ENCODE data around the gene CDKN2B. TPM values are rescaled to one million over a fixed set of nuclear protein-coding genes. Genes with fewer than 3 reads are reported as not detected.

The CDKN2B gene
- total RNA-seq, 1 donor from 2014 or later: 3.6 TPM

DNA sequence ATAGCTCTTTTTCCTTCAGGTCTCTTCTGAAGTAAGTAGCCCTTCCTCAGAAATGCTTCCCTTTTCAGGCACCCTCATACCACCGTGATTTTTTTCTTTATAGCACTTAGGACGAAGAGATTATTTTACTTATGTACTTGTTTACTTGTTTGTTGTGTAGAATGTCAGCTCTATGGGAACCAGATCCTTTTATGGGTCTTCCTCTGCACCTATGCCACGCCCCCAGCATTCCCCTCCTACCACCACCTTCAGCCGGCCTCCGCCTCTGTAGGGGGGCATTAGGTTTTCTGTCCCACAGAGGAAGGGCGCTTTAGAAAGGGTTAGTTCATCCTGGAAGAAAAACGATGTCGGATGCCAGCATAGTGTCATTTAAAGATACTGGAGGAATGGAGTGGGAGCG, 12.7 kb downstream of the CDKN2B start:
- intact Hi-C loops (cut with DNase I): no loop called here
- DNase-seq (ENCODE audit: low spot score): no peak

DNA sequence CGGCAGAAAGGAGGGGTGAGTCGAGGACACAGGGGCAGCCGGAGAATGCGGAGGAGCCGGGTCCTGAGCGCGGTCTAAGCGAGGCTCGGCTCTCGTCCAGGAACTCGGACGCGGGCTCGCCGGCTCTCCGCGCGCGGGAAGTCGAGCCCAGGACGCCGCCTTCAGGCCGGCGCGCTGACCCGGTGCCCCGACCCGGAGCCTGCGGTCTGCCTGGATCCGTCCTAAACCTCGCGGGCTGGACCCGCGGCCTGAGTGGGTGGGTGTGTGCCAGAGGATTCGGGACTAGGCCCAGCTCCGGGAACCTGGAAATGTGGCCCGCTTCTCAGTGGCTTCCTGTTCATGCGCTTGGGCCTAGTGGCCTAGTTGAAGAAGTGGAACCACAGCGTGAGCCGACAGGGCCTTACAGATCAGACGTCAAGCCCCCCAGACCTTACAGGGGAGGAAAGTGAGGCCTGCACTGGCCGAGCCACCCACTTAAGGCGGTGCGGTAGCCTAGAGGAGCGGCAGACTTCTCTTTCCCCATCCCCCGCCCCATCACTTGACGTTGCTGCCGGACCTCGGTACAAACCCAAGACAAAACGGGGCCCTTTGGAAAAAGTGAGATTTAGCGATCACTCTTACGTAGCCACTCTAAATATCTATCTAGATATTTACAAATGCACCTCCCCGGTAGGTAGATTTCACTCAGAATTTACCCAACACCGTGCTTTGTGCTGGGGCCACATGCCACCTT, 13.3 kb downstream of the CDKN2B start:
- DNase-seq (ENCODE audit: low spot score): peak; percentile 79
- intact Hi-C loops (cut with DNase I): no loop called here

DNA sequence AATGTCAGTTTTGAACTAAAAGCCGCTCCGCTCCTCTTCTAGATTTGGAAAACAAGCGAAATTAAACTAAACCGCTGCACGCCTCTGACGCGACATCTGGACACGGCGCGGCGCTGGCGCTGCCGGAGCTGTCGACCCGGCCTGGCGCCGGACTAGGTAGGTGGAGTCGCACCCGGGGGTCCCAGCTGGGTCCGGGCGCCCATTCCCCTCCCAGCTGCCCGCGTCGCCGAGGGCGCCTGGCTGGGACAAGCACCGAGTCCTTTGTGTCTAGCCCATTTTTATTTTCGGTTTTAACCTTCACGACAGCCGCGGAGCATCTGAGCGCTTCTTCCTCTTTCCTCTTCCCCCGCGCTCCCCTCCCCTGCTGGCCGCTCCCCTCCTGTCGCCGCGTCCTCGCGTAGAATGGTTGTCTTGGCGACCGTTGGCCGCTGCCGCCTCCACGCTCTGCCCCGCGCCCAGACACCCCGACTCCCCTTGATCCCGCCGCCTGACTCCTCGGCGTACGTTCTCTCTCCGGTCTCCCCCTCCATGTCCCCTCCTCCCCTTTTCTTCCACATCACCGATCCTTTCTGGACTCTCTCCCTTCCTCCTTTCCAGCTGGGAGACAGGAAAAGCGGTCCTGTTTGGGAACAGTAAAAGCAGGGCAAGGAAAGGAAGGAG, 14.0 kb downstream of the CDKN2B start:
- intact Hi-C loops (cut with DNase I): no loop called here
- DNase-seq (ENCODE audit: low spot score): peak; percentile 90

DNA sequence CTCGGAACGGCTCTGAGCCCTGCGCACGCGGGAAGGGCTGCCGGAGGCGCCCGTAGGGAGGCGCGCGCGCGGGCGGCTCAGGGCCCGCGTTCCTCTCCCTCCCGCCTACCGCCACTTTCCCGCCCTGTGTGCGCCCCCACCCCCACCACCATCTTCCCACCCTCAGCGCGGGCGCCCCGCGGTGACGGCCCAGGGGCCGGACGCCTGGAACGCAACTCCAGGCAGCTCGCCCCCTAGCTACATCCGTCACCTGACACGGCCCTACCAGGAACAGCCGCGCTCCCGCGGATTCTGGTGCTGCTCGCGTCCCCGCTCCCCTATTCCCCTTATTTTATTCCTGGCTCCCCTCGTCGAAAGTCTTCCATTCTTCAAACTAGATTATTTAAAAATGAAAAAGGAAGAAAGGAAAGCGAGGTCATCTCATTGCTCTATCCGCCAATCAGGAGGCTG, 14.5 kb downstream of the CDKN2B start, which contains the start of gene CDKN2B-AS1:
TSS of gene CDKN2B-AS1 (plus strand) at position 236 of the 450 bp plus-strand sequence.
- DNase-seq (ENCODE audit: low spot score): no peak
- intact Hi-C loops (cut with DNase I): no loop called here

DNA sequence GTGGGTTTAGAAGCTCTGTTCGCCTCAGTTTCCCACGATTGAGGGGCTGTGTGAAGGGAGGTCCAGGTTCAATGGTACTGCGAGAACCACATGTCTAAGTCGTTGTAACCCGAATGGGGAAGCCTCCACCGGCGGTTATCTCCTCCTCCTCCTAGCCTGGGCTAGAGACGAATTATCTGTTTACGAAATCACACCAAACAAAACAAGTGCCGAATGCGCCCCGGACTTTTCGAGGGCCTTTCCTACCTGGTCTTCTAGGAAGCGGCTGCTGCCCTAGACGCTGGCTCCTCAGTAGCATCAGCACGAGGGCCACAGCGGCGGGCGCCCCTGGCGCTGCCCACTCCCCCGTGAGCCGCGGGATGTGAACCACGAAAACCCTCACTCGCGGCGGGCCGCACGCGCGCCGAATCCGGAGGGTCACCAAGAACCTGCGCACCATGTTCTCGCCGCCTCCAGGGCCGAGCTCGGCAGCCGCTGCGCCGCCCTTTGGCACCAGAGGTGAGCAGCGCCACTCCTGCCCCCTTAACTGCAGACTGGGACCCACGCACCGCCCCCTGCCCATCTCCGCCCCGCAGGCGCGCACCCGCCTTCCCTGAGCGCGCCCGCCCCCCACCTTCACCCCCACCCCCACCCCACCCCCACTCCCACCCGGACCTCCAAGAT, 15.1 kb downstream of the CDKN2B start, which contains the start of gene CDKN2A:
TSS of gene CDKN2A (minus strand) at position 500 of the 663 bp plus-strand sequence.
- DNase-seq (ENCODE audit: low spot score): no peak
- intact Hi-C loops (cut with DNase I): no loop called here

DNA sequence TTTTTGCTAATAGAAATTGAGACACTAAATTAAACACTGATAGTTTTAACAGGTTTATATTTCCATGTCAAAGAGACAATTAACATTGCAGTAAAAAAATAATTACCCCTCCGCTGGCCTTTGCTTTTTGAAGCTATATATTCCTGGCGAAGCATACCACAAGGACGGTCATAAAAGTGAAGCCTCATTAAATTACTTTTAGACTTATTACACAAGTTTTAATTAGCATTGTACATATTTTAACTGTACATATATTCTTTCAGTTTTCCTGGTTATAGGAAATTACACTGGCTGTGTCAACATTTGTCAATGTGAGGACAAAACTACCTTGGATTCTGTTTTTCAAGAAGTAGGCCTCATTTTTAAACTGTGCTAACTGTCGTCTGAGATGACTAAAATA, 16.1 kb downstream of the CDKN2B start:
- DNase-seq (ENCODE audit: low spot score): no peak
- intact Hi-C loops (cut with DNase I): no loop called here

DNA sequence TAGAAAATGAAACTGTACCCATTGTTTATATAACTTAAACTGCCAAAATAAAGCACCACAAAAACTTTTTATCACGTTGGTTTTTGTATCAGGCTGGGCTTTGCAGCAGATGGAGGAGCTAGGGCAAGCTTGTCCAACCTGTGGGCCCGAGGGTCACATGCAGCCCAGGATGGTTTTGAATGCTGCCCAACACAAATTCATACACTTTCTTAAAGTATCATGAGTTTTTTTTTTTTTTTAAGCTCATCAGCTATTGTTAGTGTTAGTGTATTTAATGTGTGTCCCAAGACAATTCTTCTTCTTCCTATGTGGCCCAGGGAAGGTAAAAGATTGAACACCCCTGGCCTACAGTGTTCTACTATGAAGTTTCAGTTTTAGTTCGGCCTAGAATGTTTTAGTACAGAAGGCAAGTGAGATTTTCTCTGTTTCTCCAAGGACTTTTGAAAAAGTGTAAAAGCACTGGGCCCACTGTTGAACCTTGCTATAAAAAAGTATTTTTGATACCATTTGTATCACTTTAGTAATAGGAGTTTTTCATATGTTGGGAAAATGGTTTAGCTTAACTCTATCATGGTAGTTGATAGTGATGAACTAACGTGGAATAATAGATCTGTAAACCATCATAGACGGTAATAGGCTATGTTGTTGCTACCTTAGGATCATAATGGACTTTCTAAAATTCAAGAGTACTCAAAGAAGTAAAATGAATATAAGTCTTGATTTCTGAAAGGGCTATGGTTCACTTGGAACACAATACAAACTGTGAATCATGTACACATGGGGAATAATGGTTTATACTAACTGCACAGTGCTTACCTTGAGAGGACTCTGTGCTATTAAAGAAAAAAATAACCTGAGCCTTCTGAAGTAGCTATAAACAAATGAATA, 17.8 kb downstream of the CDKN2B start:
- intact Hi-C loops (cut with DNase I): no loop called here
- DNase-seq (ENCODE audit: low spot score): no peak

DNA sequence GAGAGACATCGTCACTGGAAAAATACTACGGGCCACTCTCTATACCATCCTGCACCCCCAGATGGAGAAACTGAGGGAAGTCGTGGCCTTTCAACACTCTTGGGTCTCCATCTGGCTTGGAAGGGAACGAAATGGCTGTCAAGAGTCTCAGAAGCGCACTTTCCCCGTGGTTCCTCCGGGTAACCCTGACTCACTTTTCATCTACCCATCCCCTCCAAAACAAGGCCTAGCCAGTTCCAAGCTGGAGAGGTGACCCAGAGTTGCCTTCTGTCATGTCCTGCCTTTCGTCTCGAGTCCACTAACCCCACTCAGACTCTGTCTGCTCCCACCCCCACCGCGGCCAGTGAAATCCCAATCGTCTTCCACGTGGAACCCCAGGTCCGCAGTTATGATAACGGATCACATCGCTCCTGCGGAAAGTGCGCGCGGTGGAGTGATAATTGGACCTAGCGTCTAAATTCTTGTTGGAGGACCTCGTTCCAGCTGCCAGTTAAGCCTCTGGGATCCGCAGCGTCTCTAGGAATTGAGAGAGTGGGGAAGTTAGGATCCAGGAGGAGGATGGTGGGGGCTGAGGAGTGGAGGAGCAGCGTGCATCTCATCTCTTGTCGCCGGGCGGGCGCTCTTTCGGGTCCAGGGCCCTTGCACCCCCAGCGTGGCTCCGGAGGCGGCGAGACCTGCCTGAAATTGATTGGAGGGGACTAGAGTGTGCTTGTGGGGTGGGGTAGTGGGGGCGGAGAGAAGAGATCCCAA, 19.5 kb downstream of the CDKN2B start:
- DNase-seq (ENCODE audit: low spot score): no peak

DNA sequence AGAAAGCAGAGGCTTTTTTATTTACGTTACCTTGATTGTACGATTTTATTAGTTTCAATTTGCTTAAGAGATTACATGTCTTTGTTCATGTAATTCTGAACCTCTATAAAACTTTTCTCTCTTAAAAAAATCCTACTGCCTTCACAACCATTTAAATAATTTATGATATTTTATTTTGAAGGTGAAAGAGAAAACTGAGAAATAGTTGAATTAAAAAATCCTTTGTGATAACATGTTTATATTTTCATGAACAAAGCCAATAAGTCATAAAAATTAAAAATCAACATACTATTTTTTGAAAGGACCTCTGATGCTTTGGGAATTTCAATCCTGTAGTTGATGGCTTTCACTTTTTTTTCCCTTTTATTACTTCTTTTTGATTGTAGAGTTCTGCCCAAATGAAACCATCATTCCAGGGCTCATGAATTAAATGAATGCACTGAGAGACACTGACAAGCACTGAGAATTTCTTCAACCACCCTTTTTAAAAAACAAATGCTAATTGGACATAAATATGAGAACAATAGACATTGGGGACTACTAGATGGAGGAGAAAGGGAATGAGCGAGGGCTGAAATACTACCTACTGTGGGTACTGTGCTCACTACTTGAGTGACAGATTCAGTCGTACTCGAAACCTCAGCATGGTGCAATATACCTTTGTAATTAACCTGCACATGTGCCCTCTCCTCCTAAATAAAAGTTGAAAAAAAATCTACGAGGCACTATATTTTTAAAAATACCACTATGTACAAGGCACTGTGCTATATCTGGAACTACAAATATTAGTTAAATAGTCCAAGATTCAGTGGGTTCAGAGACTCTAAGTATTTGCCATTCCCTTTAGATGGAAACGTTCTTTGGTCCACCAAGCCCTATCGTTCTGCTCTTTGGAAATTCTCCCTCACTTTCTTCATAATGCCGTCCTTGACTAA, 20.8 kb downstream of the CDKN2B start:
- intact Hi-C loops (cut with DNase I): no loop called here
- DNase-seq (ENCODE audit: low spot score): no peak

More for the DNA sequence above, 19.5 kb downstream of the CDKN2B start:
- intact Hi-C loops (cut with DNase I): no loop called here

DNA sequence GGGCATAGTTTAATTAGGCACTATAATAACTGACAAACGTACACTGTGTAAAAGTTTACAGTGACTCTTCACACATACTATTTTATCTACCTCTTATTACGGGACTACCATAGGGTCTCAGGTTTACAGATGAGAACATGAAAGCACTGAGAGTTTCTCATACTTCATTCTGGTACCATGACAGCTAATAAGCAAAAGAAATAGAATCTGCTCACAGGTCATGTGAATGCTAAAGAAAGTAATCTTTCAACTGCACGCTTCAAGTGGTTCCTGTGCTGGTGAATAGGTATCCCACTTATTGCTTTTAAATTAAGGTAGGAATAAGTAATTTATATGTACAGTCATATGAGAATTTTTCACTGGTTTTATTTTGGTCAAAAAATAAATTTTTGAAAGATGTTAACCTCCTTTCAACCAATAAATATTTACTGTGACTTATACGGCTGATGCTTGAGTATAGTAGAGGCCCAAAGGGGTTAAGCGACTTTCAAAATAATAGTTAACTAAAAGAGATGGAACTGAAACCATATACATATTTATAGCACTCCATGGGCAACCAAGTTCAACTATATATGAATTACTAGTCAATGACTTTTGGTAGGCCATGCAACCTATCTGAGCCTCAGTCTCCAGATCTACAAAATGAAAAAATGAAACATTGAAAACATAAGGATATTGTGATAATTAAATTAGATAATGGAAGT, 23.0 kb downstream of the CDKN2B start:
- no peak for DNase-seq (ENCODE audit: low spot score)
- intact Hi-C loops (cut with DNase I): no loop called here

DNA sequence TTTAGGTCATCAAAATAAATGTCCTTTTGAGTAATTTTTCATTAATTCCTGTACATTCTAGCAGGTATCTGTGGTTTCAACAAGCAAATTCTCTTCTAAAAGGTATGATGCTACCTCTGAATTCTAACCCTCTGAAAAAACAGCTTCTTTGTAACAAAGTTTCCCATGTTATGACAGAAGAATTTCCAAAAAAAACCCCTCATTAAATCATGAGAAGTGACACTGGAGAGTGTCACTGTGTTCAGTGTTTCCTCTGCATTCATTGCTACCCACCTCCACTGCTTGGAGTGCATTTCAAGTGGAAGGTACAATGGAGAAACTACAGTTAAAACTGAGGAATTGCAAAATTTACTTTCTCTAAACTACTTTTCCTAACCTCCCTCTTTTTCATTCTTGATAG, 25.0 kb downstream of the CDKN2B start:
- DNase-seq (ENCODE audit: low spot score): no peak
- intact Hi-C loops (cut with DNase I): no loop called here

DNA sequence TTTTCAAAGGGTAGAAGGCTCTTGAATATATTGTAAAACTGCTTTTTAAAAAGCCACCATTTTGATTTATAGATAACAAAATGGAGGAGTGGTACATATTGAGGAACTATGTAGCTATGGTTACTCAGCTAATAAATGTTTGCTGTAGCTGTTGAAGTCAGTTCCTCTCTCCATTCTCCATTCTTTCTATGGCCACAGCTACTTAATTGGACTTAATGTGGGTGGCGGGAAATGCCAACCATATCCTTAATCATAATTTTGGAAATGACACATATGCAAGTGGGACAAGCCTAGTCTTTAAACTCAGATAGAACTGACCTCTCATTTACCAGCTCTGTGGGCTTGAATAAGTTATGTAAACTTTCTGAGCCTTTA, 25.6 kb downstream of the CDKN2B start:
- intact Hi-C loops (cut with DNase I): no loop called here
- DNase-seq (ENCODE audit: low spot score): no peak

DNA sequence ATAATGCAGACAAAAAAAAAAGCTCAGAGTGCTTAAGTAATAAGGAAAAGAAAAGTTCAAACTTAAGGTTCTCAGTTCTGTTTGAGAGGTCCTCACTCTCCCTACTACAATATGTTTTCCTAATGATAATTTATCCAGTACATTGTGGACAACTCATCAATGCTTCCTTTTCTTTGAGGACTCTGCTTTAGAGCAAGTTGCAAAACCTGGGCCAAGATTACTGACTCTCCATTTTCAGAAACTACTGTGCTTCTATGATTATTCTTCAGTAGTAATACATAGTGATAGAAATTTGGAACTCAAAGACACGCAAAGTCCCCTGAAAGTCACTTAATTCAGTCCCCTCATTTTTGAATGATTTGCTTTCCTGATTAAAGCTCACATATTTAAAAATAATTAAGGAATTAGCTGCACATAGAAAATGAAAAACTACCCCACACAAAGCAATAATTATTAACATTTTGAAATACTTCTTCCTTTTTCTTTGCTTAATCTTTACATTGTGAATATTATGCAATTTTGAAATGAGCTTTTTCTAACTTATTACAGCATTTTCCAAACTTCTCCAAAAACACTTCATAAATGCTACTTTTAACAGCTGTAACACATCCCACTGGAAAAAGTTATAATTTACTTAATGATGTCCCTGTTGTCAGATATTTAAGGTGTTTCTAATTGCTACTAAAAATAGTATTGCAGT, 26.1 kb downstream of the CDKN2B start:
- intact Hi-C loops (cut with DNase I): no loop called here
- DNase-seq (ENCODE audit: low spot score): no peak

DNA sequence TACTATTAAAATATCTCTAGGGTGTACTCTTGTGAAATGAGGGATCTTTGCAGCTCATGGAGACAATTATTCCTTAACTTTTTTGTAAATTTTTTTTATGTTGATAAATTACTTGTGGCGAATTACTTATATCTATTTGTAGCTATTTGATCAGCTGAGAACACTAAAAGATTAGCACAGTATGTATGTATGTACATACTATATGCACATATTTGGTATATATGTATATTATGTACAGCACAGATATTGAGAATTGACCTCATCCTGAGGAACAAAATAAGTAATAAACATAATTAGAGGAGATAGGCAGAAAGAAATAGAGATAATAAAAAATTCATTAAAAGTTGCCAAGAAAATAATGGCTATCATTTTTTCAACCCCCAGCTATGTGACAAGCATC, 26.7 kb downstream of the CDKN2B start:
- DNase-seq (ENCODE audit: low spot score): no peak
- intact Hi-C loops (cut with DNase I): no loop called here

DNA sequence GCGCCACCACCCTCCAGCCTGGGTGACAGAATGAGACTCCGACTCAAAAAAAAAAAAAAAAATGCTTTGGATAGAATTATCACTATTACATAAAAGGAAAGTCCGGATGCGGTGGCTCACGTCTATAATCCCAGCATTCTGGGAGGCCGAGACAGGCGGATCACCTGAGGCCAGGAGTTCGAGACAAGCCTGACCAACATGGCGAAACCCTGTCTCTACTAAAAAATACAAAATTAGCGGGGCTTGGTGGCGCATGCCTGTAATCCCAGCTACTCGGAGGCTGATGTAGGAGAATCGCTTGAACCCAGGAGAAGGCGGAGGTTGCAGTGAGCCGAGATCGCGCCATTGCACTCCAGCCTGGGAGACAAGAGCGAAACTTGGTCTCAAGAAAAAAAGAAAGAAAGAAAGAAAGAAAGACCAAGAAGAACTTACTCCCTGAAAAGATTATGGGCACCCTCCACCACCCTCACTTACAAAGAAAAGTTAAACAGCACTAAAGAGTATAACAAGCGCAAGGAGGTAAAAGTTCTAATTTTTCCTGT, 32.7 kb downstream of the CDKN2B start:
- DNase-seq (ENCODE audit: low spot score): no peak
- intact Hi-C loops (cut with DNase I): no loop called here

DNA sequence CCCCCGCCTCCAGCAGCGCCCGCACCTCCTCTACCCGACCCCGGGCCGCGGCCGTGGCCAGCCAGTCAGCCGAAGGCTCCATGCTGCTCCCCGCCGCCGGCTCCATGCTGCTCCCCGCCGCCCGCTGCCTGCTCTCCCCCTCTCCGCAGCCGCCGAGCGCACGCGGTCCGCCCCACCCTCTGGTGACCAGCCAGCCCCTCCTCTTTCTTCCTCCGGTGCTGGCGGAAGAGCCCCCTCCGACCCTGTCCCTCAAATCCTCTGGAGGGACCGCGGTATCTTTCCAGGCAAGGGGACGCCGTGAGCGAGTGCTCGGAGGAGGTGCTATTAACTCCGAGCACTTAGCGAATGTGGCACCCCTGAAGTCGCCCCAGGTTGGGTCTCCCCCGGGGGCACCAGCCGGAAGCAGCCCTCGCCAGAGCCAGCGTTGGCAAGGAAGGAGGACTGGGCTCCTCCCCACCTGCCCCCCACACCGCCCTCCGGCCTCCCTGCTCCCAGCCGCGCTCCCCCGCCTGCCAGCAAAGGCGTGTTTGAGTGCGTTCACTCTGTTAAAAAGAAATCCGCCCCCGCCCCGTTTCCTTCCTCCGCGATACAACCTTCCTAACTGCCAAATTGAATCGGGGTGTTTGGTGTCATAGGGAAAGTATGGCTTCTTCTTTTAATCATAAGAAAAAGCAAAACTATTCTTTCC, 34.2 kb downstream of the CDKN2B start:
- intact Hi-C loops (cut with DNase I): no loop called here
- DNase-seq (ENCODE audit: low spot score): no peak

All from cardiac septum (tissue), 1 donor.